GM12892 (cell line): ENCODE data around the gene NRXN2.

Source experiments
- POLR2A ChIP-seq: IDR thresholded peaks from 2 replicates; pipeline ENCODE4 v1.6.1; 2011; ENCODE audit warnings: low read depth, low read length, control low read depth
- POLR2AphosphoS5 ChIP-seq: IDR thresholded peaks from 2 replicates; pipeline ENCODE4 v1.6.1; 2011; ENCODE audit warnings: low read depth, low read length, control low read depth
- TAF1 ChIP-seq: IDR thresholded peaks from 2 replicates; pipeline ENCODE4 v1.6.1; 2011; ENCODE audit warnings: low read depth, mild to moderate bottlenecking, control low read depth, low read length, borderline replicate concordance

GRCh38 chr11:64570341-64570740 is 152.7 kb downstream of the NRXN2 start:
- TF ChIP-seq TAF1 (no peak), POLR2A (no peak), POLR2AphosphoS5 (no peak)
